Naive B cell (primary cell): Measurements from ENCODE around the gene PPM1J. TPM values are rescaled to one million over a fixed set of nuclear protein-coding genes. Genes with fewer than 3 reads are reported as not detected.
"Not testable (repeated sequence)": the region's sequence is repeated elsewhere in the genome, so short reads cannot be mapped to it uniquely, and the experiment has no call there.

Experiments used
- ATAC-seq, 2 donors: fragments of 150-1000 bp; cut with Tn5 transposase; 2 replicates each; pipeline ENCODE4 v1.10.0; 2021; ENCODE audit warnings: low read depth in 2 of 2, mild to moderate bottlenecking in 2 of 2, moderate library complexity in 2 of 2
- DNase-seq: peaks from one replicate; pipeline ENCODE4 v3.0.0; 2022
- H3K27ac Mint-ChIP-seq, 6 donors: one replicate each; pipeline ENCODE4 v1.8.0; 2020 to 2022; ENCODE audit warnings: mild to moderate bottlenecking in 6 of 6, mixed read lengths in 6 of 6, moderate library complexity in 5 of 6, inconsistent platforms in 2 of 6
- H3K27me3 Mint-ChIP-seq, 3 donors: one replicate each; pipeline ENCODE4 v1.8.0; 2021 to 2022; ENCODE audit warnings: mixed read lengths in 3 of 3, mild to moderate bottlenecking in 1 of 3
- H3K36me3 Mint-ChIP-seq, 2 donors: one replicate each; pipeline ENCODE4 v1.8.0; 2020 to 2022; ENCODE audit warnings: mixed read lengths in 2 of 2, inconsistent platforms in 1 of 2, mild to moderate bottlenecking in 1 of 2
- H3K4me1 Mint-ChIP-seq, 3 donors: one replicate each; pipeline ENCODE4 v1.8.0; 2020 to 2022; ENCODE audit warnings: mixed read lengths in 3 of 3, inconsistent platforms in 1 of 3, mild to moderate bottlenecking in 1 of 3, moderate library complexity in 1 of 3
- H3K4me3 Mint-ChIP-seq, 8 donors: one replicate each; pipeline ENCODE4 v1.8.0; 2020 to 2022; ENCODE audit warnings: mild to moderate bottlenecking in 8 of 8, mixed read lengths in 8 of 8, moderate library complexity in 8 of 8, inconsistent platforms in 2 of 8
- H3K9me3 Mint-ChIP-seq, 7 donors: one replicate each; pipeline ENCODE4 v1.8.0; 2020 to 2022; ENCODE audit warnings: mixed read lengths in 7 of 7, mild to moderate bottlenecking in 5 of 7, inconsistent platforms in 2 of 7, moderate library complexity in 1 of 7
- polyA plus RNA-seq, 6 donors: library from polyadenylated mRNA; unstranded; fragments of 300-500 nt; fragmentation: Illumina TruSeq; gene quantifications; one replicate each; pipeline ENCODE4 v1.2.3, GENCODE V29; 2021; ENCODE audit warnings: low read depth in 6 of 6

Gene PPM1J
- polyA plus RNA-seq, 6 donors from 2014 or later: 0.48 to 3.1 (median 1.5) TPM

GRCh38 chr1:112731451-112731850 lies 16.3 kb upstream of the PPM1J start:
- no peak for DNase-seq
- Mint-ChIP-seq H3K27me3 (peaks cover 0 to 10% (median 3%) of the 10 kb centered on the region in 3 donors), H3K36me3 (no peaks in the 10 kb centered on the region), H3K27ac (no peak overlapping the region), H3K9me3 (no peaks in the 10 kb centered on the region), H3K4me1 (peaks cover 3 to 12% (median 12%) of the 10 kb centered on the region in 3 donors), H3K4me3 (no peak overlapping the region)
- ATAC-seq: no peak

- H3K4me3 Mint-ChIP-seq: no peak overlapping the region
- ATAC-seq (no peak), DNase-seq (no peak)
- H3K9me3 Mint-ChIP-seq: no peaks in the 10 kb centered on the region
- peaks cover 0 to 8% (median 0%) of the 10 kb centered on the region in 3 donors for H3K27me3 Mint-ChIP-seq
- peaks cover 3 to 12% (median 12%) of the 10 kb centered on the region in 3 donors for H3K4me1 Mint-ChIP-seq
- no peak overlapping the region for H3K27ac Mint-ChIP-seq
- H3K36me3 Mint-ChIP-seq: no peaks in the 10 kb centered on the region
These were observed 14.8 kb upstream of the PPM1J start for GRCh38 chr1:112729909-112730308.

GRCh38 chr1:112729011-112729410 lies 13.9 kb upstream of the PPM1J start:
- not testable (repeated sequence) for ATAC-seq, H3K9me3 Mint-ChIP-seq, H3K27ac Mint-ChIP-seq

GRCh38 chr1:112728306-112728971 lies 13.3 kb upstream of the PPM1J start:
- peaks cover 5 to 13% (median 12%) of the 10 kb centered on the region in 3 donors for H3K4me1 Mint-ChIP-seq
- not testable (repeated sequence) for ATAC-seq, H3K4me3 Mint-ChIP-seq, H3K36me3 Mint-ChIP-seq, H3K27me3 Mint-ChIP-seq, H3K9me3 Mint-ChIP-seq, DNase-seq, H3K27ac Mint-ChIP-seq

More at GRCh38 chr1:112729011-112729410, 13.9 kb upstream of the PPM1J start:
- H3K27me3 Mint-ChIP-seq, DNase-seq, H3K4me3 Mint-ChIP-seq, H3K36me3 Mint-ChIP-seq: not testable (repeated sequence)
- H3K4me1 Mint-ChIP-seq: peaks cover 3 to 12% (median 12%) of the 10 kb centered on the region in 3 donors

- no peak for ATAC-seq
- H3K4me1 Mint-ChIP-seq: peaks cover 9 to 14% (median 10%) of the 10 kb centered on the region in 3 donors
- no peak overlapping the region for H3K27ac Mint-ChIP-seq
These were observed 12.6 kb upstream of the PPM1J start for GRCh38 chr1:112727716-112728115.

GRCh38 chr1:112724240-112724639 lies 9.1 kb upstream of the PPM1J start:
- H3K9me3 Mint-ChIP-seq, DNase-seq, H3K36me3 Mint-ChIP-seq, H3K27ac Mint-ChIP-seq, ATAC-seq: not testable (repeated sequence)
- H3K4me1 Mint-ChIP-seq: peaks cover 4 to 11% (median 6%) of the 10 kb centered on the region in 3 donors
- H3K4me3 Mint-ChIP-seq: peak overlapping the region in 1 of 8 donors; percentile 62
- H3K27me3 Mint-ChIP-seq: peaks cover 17 to 40% (median 37%) of the 10 kb centered on the region in 3 donors

More at GRCh38 chr1:112727716-112728115, 12.6 kb upstream of the PPM1J start:
- Mint-ChIP-seq H3K36me3 (peaks cover 0 to 8% of the 10 kb centered on the region in 2 donors), H3K9me3 (no peaks in the 10 kb centered on the region), H3K27me3 (peaks cover 9 to 12% (median 12%) of the 10 kb centered on the region in 3 donors), H3K4me3 (no peak overlapping the region)
- DNase-seq: no peak

- DNase-seq: no peak
- no peak overlapping the region for H3K27ac Mint-ChIP-seq
- no peaks in the 10 kb centered on the region for H3K9me3 Mint-ChIP-seq
- H3K4me3 Mint-ChIP-seq: peak overlapping the region in 1 of 8 donors; percentile 8
- ATAC-seq: no peak
- H3K36me3 Mint-ChIP-seq: peaks cover 0 to 8% of the 10 kb centered on the region in 2 donors
- H3K27me3 Mint-ChIP-seq: peaks cover 17 to 46% (median 45%) of the 10 kb centered on the region in 3 donors
- peaks cover 6 to 14% (median 8%) of the 10 kb centered on the region in 3 donors for H3K4me1 Mint-ChIP-seq
These were observed 8.3 kb upstream of the PPM1J start for GRCh38 chr1:112723511-112723839.

- peak overlapping the region in 5 of 8 donors; percentile 12 to 46 (median 41) for H3K4me3 Mint-ChIP-seq
- H3K27me3 Mint-ChIP-seq: peaks cover 17 to 47% (median 46%) of the 10 kb centered on the region in 3 donors
- peaks cover 7 to 18% (median 9%) of the 10 kb centered on the region in 3 donors for H3K4me1 Mint-ChIP-seq
- ATAC-seq (peak in 1 of 2 donors; percentile 8), DNase-seq (no peak)
- peaks cover 0 to 8% of the 10 kb centered on the region in 2 donors for H3K36me3 Mint-ChIP-seq
- no peak overlapping the region for H3K27ac Mint-ChIP-seq
- no peaks in the 10 kb centered on the region for H3K9me3 Mint-ChIP-seq
These were observed 7.7 kb upstream of the PPM1J start for GRCh38 chr1:112722601-112723510.

GRCh38 chr1:112721966-112722524 lies 6.9 kb upstream of the PPM1J start:
- DNase-seq (no peak), ATAC-seq (no peak)
- Mint-ChIP-seq H3K4me3 (peak overlapping the region in 1 of 8 donors; percentile 31), H3K36me3 (peaks cover 0 to 8% of the 10 kb centered on the region in 2 donors), H3K9me3 (no peaks in the 10 kb centered on the region), H3K27me3 (peaks cover 17 to 47% (median 46%) of the 10 kb centered on the region in 3 donors), H3K4me1 (peaks cover 13 to 18% (median 14%) of the 10 kb centered on the region in 3 donors), H3K27ac (no peak overlapping the region)

GRCh38 chr1:112721294-112721693 lies 6.2 kb upstream of the PPM1J start:
- not testable (repeated sequence) for DNase-seq, H3K36me3 Mint-ChIP-seq
- peaks cover 17 to 47% (median 46%) of the 10 kb centered on the region in 3 donors for H3K27me3 Mint-ChIP-seq

GRCh38 chr1:112720800-112721199 lies 5.7 kb upstream of the PPM1J start:
- DNase-seq (no peak), ATAC-seq (no peak)
- peaks cover 19 to 28% (median 23%) of the 10 kb centered on the region in 3 donors for H3K4me1 Mint-ChIP-seq
- peaks cover 17 to 47% (median 46%) of the 10 kb centered on the region in 3 donors for H3K27me3 Mint-ChIP-seq
- H3K9me3 Mint-ChIP-seq: no peaks in the 10 kb centered on the region
- peaks cover 0 to 8% of the 10 kb centered on the region in 2 donors for H3K36me3 Mint-ChIP-seq
- H3K4me3 Mint-ChIP-seq: no peak overlapping the region
- H3K27ac Mint-ChIP-seq: no peak overlapping the region

More at GRCh38 chr1:112721294-112721693, 6.2 kb upstream of the PPM1J start:
- not testable (repeated sequence) for H3K9me3 Mint-ChIP-seq, H3K27ac Mint-ChIP-seq, H3K4me3 Mint-ChIP-seq, ATAC-seq
- peaks cover 15 to 23% (median 18%) of the 10 kb centered on the region in 3 donors for H3K4me1 Mint-ChIP-seq

- ATAC-seq (no peak), DNase-seq (no peak)
- H3K36me3 Mint-ChIP-seq: peaks cover 0 to 8% of the 10 kb centered on the region in 2 donors
- H3K9me3 Mint-ChIP-seq: no peaks in the 10 kb centered on the region
- peaks cover 17 to 47% (median 46%) of the 10 kb centered on the region in 3 donors for H3K27me3 Mint-ChIP-seq
- H3K4me3 Mint-ChIP-seq: no peak overlapping the region
- no peak overlapping the region for H3K27ac Mint-ChIP-seq
- H3K4me1 Mint-ChIP-seq: peaks cover 24 to 34% (median 28%) of the 10 kb centered on the region in 3 donors
These were observed 4.6 kb upstream of the PPM1J start for GRCh38 chr1:112719706-112720105.
